AG09309 (cell line): Measurements from ENCODE around the gene IFNE.
"Not testable (repeated sequence)": the region's sequence is repeated elsewhere in the genome, so short reads cannot be mapped to it uniquely, and the experiment has no call there.

Experiments used
- DNase-seq: peaks from one replicate; pipeline ENCODE4 v3.0.0-alpha.2; 2010; ENCODE audit warnings: low read depth
- H3K4me3 ChIP-seq: 2 replicates; pipeline ENCODE4 v1.5.1; 2011; ENCODE audit warnings: mild to moderate bottlenecking, low read depth, low read length, moderate library complexity; ENCODE audit not compliant: control insufficient read depth
- CTCF ChIP-seq: IDR thresholded peaks from 2 replicates; pipeline ENCODE4 v1.5.1; 2011; ENCODE audit warnings: mild to moderate bottlenecking, low read depth, low read length, inconsistent platforms; ENCODE audit not compliant: insufficient read depth, control insufficient read depth; ENCODE audit errors: missing control alignments

IFNE gene

GRCh38 chr9:21454149-21454548, 28.0 kb downstream of the IFNE start:
- TF ChIP-seq CTCF, result no peak
- DNase-seq, result no peak
- no peak overlapping the region for H3K4me3 ChIP-seq

- H3K4me3 ChIP-seq, result no peak overlapping the region
- no peak for DNase-seq
- TF ChIP-seq CTCF, result no peak
Measured at GRCh38 chr9:21452681-21453080, 29.4 kb downstream of the IFNE start.

GRCh38 chr9:21450733-21451394, 31.2 kb downstream of the IFNE start:
- no peak for TF ChIP-seq CTCF

GRCh38 chr9:21449312-21449711, 32.8 kb downstream of the IFNE start:
- DNase-seq, H3K4me3 ChIP-seq: not testable (repeated sequence)

More at GRCh38 chr9:21450733-21451394, 31.2 kb downstream of the IFNE start:
- DNase-seq, result no peak
- H3K4me3 ChIP-seq, result no peak overlapping the region

GRCh38 chr9:21443849-21444625, 38.1 kb downstream of the IFNE start:
- H3K4me3 ChIP-seq, result no peak overlapping the region
- no peak for TF ChIP-seq CTCF
- no peak for DNase-seq

- DNase-seq, result no peak
- no peak for TF ChIP-seq CTCF
- H3K4me3 ChIP-seq, result no peak within 1 kb of the TSS
Measured at GRCh38 chr9:21440139-21440538, 42.0 kb downstream of the IFNE start, which contains the start of gene IFNA1. TSS of gene IFNA1 (plus strand) at chr9:21440439. CDS start at chr9:21440508, 69 bp downstream.

- DNase-seq, H3K4me3 ChIP-seq: not testable (repeated sequence)
Measured at GRCh38 chr9:21435015-21435383, 47.1 kb downstream of the IFNE start.
